SH-SY5Y (cell line): ENCODE results near the gene ARTN.

ENCODE experiments used
- GATA2 ChIP-seq: IDR thresholded peaks from 2 replicates; pipeline ENCODE4 v1.6.1; 2011; ENCODE audit warnings: mild to moderate bottlenecking, low read depth, low read length
- GATA3 ChIP-seq: IDR thresholded peaks from 2 replicates; pipeline ENCODE4 v1.6.1; 2011; ENCODE audit warnings: low read depth, mild to moderate bottlenecking, low read length, moderate library complexity

- no peak for TF ChIP-seq GATA2
- no peak for TF ChIP-seq GATA3
Measured at GRCh38 chr1:43908858-43909257, 24.7 kb upstream of the ARTN start.
